H1 (cell line): Measurements from ENCODE around the gene RUNX1. TPM values are rescaled to one million over a fixed set of nuclear protein-coding genes. Genes with fewer than 3 reads are reported as not detected.

Experiments used
- CTCF ChIA-PET: fragments of 300-600 bp; sonication (Branson Sonifier 250); formaldehyde crosslinking; loops from one replicate; lab custom pipeline; 2021; ENCODE audit not compliant: partially characterized antibody; lab: Charles Lee
- POLR2A ChIA-PET: fragments of 300-600 bp; sonication (Branson Sonifier 250); formaldehyde crosslinking; loops from one replicate; lab custom pipeline; 2021; ENCODE audit warnings: inconsistent platforms; ENCODE audit not compliant: partially characterized antibody; lab: Charles Lee
- DNase-seq, 2 experiments: peaks; one replicate each; pipeline versions ENCODE4 v3.0.0 to v3.0.0-alpha.2; 2010 to 2022; ENCODE audit warnings: low spot score in 2 of 2, low read depth in 1 of 2, mixed read lengths in 1 of 2
- FAIRE-seq: peaks from 2 replicates; lab custom pipeline; 2011; peaks lifted over from hg19 to GRCh38; lab: Jason Lieb, UNC
- H2AFZ ChIP-seq: 2 replicates; pipeline ENCODE4 v1.8.1; 2012; ENCODE audit warnings: low read length, inconsistent platforms
- H2AK5ac ChIP-seq: 2 replicates; pipeline ENCODE4 v1.6.1; 2013; ENCODE audit warnings: low read depth, low read length
- H2BK120ac ChIP-seq: replicated peaks from 2 replicates; pipeline ENCODE3; 2013; ENCODE audit warnings: low read depth, low read length, inconsistent platforms
- H2BK12ac ChIP-seq: 2 replicates; pipeline ENCODE4 v1.6.1; 2013; ENCODE audit warnings: low read depth, low read length
- H2BK15ac ChIP-seq: 2 replicates; pipeline ENCODE4 v1.6.1; 2013; ENCODE audit warnings: low read length
- H2BK20ac ChIP-seq: 2 replicates; pipeline ENCODE4 v1.6.1; 2013; ENCODE audit warnings: low read length
- H2BK5ac ChIP-seq: 2 replicates; pipeline ENCODE4 v1.6.1; 2013; ENCODE audit warnings: low read depth, low read length
- H3K14ac ChIP-seq: 2 replicates; pipeline ENCODE4 v1.6.1; 2013; ENCODE audit warnings: inconsistent platforms; ENCODE audit not compliant: insufficient read length
- H3K18ac ChIP-seq: 2 replicates; pipeline ENCODE4 v1.6.1; 2013; ENCODE audit warnings: low read length; ENCODE audit errors: extremely low read depth
- H3K23ac ChIP-seq: 2 replicates; pipeline ENCODE4 v1.6.1; 2013; ENCODE audit warnings: inconsistent platforms; ENCODE audit not compliant: insufficient read length
- H3K23me2 ChIP-seq: 2 replicates; pipeline ENCODE4 v1.6.1; 2013; ENCODE audit warnings: low read depth, low read length
- H3K27ac ChIP-seq: 2 replicates; pipeline ENCODE4 v1.6.1; 2011; ENCODE audit warnings: low read depth, low read length, inconsistent platforms
- H3K27me3 ChIP-seq, 4 experiments: replicated peaks in 1 of 4; 1 replicate in 1 of 4; 2 replicates in 3 of 4; pipeline versions ENCODE4 v1.6.1 to v1.8.1; 2011 to 2013; ENCODE audit warnings: low read length in 3 of 4, mild to moderate bottlenecking in 3 of 4, inconsistent platforms in 2 of 4, mixed read lengths in 2 of 4, moderate library complexity in 1 of 4; ENCODE audit not compliant: control insufficient read depth in 3 of 4, insufficient read depth in 3 of 4; ENCODE audit errors: extremely low read depth in 1 of 4
- H3K36me3 ChIP-seq, 4 experiments: 2 replicates each; pipeline versions ENCODE4 v1.6.1 to v1.8.1; 2011 to 2013; ENCODE audit warnings: mild to moderate bottlenecking in 4 of 4, low read length in 3 of 4, moderate library complexity in 2 of 4, control low read depth in 1 of 4, inconsistent platforms in 1 of 4; ENCODE audit not compliant: insufficient read depth in 4 of 4, control insufficient read depth in 2 of 4
- H3K4ac ChIP-seq: replicated peaks from 2 replicates; pipeline ENCODE3; 2013; ENCODE audit warnings: low read length, low read depth, mixed read lengths, inconsistent platforms; ENCODE audit not compliant: insufficient read length
- H3K4me1 ChIP-seq, 4 experiments: replicated peaks in 1 of 4; 1 replicate in 1 of 4; 2 replicates in 3 of 4; pipeline versions ENCODE4 v1.6.1 to v1.8.1; 2011 to 2013; ENCODE audit warnings: low read length in 3 of 4, inconsistent platforms in 2 of 4, mixed read lengths in 1 of 4; ENCODE audit not compliant: insufficient read depth in 4 of 4, control insufficient read depth in 3 of 4
- H3K4me2 ChIP-seq, 2 experiments: 2 replicates each; pipeline versions ENCODE4 v1.6.1 to v1.8.1; 2011 to 2013; ENCODE audit warnings: low read depth in 2 of 2, low read length in 2 of 2, control low read depth in 1 of 2, inconsistent platforms in 1 of 2, mild to moderate bottlenecking in 1 of 2; ENCODE audit not compliant: insufficient read depth in 1 of 2
- H3K4me3 ChIP-seq, 4 experiments: fragments of 200-600, 300-600 bp in 1 of 4; sonication (generic), shearing (Covaris generic), sonication (Bioruptor Twin) in 1 of 4; 2 replicates each; pipeline versions ENCODE4 v1.5.1 to v1.8.1; 2011 to 2016; ENCODE audit warnings: low read length in 4 of 4, low read depth in 3 of 4, control low read depth in 2 of 4, inconsistent platforms in 2 of 4, mild to moderate bottlenecking in 2 of 4, mixed read lengths in 1 of 4, moderate library complexity in 1 of 4; ENCODE audit not compliant: insufficient read depth in 2 of 4; ENCODE audit errors: extremely low read depth in 1 of 4
- H3K56ac ChIP-seq: replicated peaks from 2 replicates; pipeline ENCODE3; 2013; ENCODE audit warnings: low read depth, mild to moderate bottlenecking, mixed read lengths, low read length, inconsistent platforms; ENCODE audit not compliant: insufficient read length
- H3K79me1 ChIP-seq: 2 replicates; pipeline ENCODE4 v1.6.1; 2013; ENCODE audit warnings: low read depth, low read length, control low read depth
- H3K79me2 ChIP-seq, 2 experiments: 2 replicates each; pipeline versions ENCODE4 v1.6.1 to v1.8.1; 2012 to 2013; ENCODE audit warnings: low read length in 2 of 2, mild to moderate bottlenecking in 2 of 2, inconsistent platforms in 1 of 2; ENCODE audit not compliant: insufficient read depth in 2 of 2, control insufficient read depth in 1 of 2
- H3K9ac ChIP-seq, 4 experiments: replicated peaks in 1 of 4; 1 replicate in 1 of 4; 2 replicates in 3 of 4; pipeline versions ENCODE4 v1.6.1 to v1.8.1; 2011 to 2013; ENCODE audit warnings: low read depth in 3 of 4, low read length in 3 of 4, control low read depth in 2 of 4, mild to moderate bottlenecking in 2 of 4, moderate library complexity in 2 of 4, inconsistent platforms in 1 of 4; ENCODE audit errors: extremely low read depth in 1 of 4
- H3K9me3 ChIP-seq, 2 experiments: 2 replicates each; pipeline versions ENCODE4 v1.6.1 to v1.8.1; 2012 to 2013; ENCODE audit warnings: mild to moderate bottlenecking in 2 of 2, moderate library complexity in 2 of 2, control low read depth in 1 of 2, inconsistent platforms in 1 of 2, low read depth in 1 of 2, low read length in 1 of 2, mixed read lengths in 1 of 2; ENCODE audit not compliant: insufficient read depth in 2 of 2
- H4K20me1 ChIP-seq, 2 experiments: replicated peaks in 1 of 2; 2 replicates each; pipeline versions ENCODE3 to v1.8.1; 2011 to 2013; ENCODE audit warnings: inconsistent platforms in 2 of 2, low read length in 2 of 2, mild to moderate bottlenecking in 1 of 2; ENCODE audit not compliant: insufficient read depth in 2 of 2, control insufficient read depth in 1 of 2
- H4K5ac ChIP-seq: 2 replicates; pipeline ENCODE4 v1.6.1; 2013; ENCODE audit warnings: low read length, low read depth, mixed read lengths, inconsistent platforms; ENCODE audit not compliant: insufficient read length
- H4K8ac ChIP-seq: 2 replicates; pipeline ENCODE4 v1.8.0; 2013; ENCODE audit warnings: mild to moderate bottlenecking, moderate library complexity, low read length, inconsistent platforms; ENCODE audit not compliant: insufficient read depth; ENCODE audit errors: extremely low read depth
- H4K91ac ChIP-seq: replicated peaks from 2 replicates; pipeline ENCODE3; 2013; ENCODE audit warnings: low read length, mixed read lengths, inconsistent platforms; ENCODE audit not compliant: insufficient read length
- GTF2F1 ChIP-seq: IDR thresholded peaks from 2 replicates; pipeline ENCODE4 v1.6.1; 2012; ENCODE audit warnings: low read depth, low read length, improper control_type of control experiment, borderline replicate concordance
- JUN ChIP-seq: IDR thresholded peaks from 2 replicates; pipeline ENCODE4 v1.6.1; 2011; ENCODE audit warnings: low read depth, mild to moderate bottlenecking, improper control_type of control experiment, low read length
- KDM4A ChIP-seq: IDR thresholded peaks from one replicate; pipeline ENCODE4 v1.7.1; 2012; ENCODE audit warnings: low read depth, mild to moderate bottlenecking, moderate library complexity, low read length, inconsistent platforms; ENCODE audit not compliant: severe bottlenecking
- KDM5A ChIP-seq: fragments of 200-600 bp; IDR thresholded peaks from 2 replicates; pipeline ENCODE4 v1.7.1; 2012; ENCODE audit warnings: mild to moderate bottlenecking, low read length, inconsistent platforms, mixed read lengths
- RBBP5 ChIP-seq: IDR thresholded peaks from 2 replicates; pipeline ENCODE4 v1.7.1; 2012; ENCODE audit warnings: low read depth, mild to moderate bottlenecking, inconsistent platforms, low read length, moderate library complexity, borderline replicate concordance
- RNF2 ChIP-seq: fragments of 200-900, 300-1000 bp; sonication (generic); IDR thresholded peaks from 2 replicates; pipeline ENCODE4 v1.7.1; 2016; ENCODE audit warnings: borderline replicate concordance, low read depth, mild to moderate bottlenecking, antibody characterized with exemption, low read length; ENCODE audit not compliant: poor library complexity, severe bottlenecking; ENCODE audit errors: missing control alignments
- SIRT6 ChIP-seq: IDR thresholded peaks from one replicate; pipeline ENCODE4 v1.7.1; 2012; ENCODE audit warnings: low read length, inconsistent platforms
- TAF1 ChIP-seq: IDR thresholded peaks from 2 replicates; pipeline ENCODE4 v1.6.1; 2011; ENCODE audit warnings: mild to moderate bottlenecking, low read depth, low read length
- TBP ChIP-seq: IDR thresholded peaks from 2 replicates; pipeline ENCODE4 v1.6.1; 2011; ENCODE audit warnings: low read depth, low read length, improper control_type of control experiment
- TCF12 ChIP-seq: IDR thresholded peaks from 2 replicates; pipeline ENCODE4 v1.6.1; 2011; ENCODE audit warnings: low read depth, mild to moderate bottlenecking, low read length
- WGBS, 2 experiments: shearing (Covaris generic) in 1 of 2; methylation state at CpG; one replicate each; pipeline versions ENCODE4 v1.1.6 to v1.1.7; 2013 to 2015; ENCODE audit warnings: low lambda C conversion rate in 2 of 2, mixed read lengths in 2 of 2, inconsistent platforms in 1 of 2, low coverage in 1 of 2, missing lambda C conversion rate in 1 of 2; ENCODE audit not compliant: insufficient replicate concordance in 2 of 2, insufficient coverage in 1 of 2, insufficient read length in 1 of 2; ENCODE audit errors: extremely low coverage in 1 of 2, missing lambda C conversion rate in 1 of 2; 5-methylcytosine and 5-hydroxymethylcytosine counted together
- polyA plus RNA-seq, 7 experiments: library from polyadenylated mRNA; depleted of rRNA in 3 of 7; stranded (reverse) in 5 of 7; unstranded in 2 of 7; fragments of >200 nt in 5 of 7; fragments of 200-250 nt in 2 of 7; gene quantifications; 1 replicate in 5 of 7; 2 replicates in 1 of 7; 4 replicates in 1 of 7; pipeline versions ENCODE4 v1.2.1 to v1.2.3, GENCODE V29; 2011 to 2013; ENCODE audit warnings: missing spikeins in 2 of 7, mixed read lengths in 2 of 7
- total RNA-seq: library from RNA; stranded (reverse); fragmentation: NEBNext Ultra II Directional; extraction: Animal tissue kit (Norgen Biotek cat#: 25700); gene quantifications from 2 replicates; pipeline ENCODE4 v1.2.1, GENCODE V29; 2021
- TF ChIP-seq, protein P1 (sequence below): IDR thresholded peaks from 2 replicates; pipeline ENCODE4 v1.6.1; 2012; ENCODE audit warnings: inconsistent platforms
- TF ChIP-seq, protein P2 (sequence below), 3 experiments: IDR thresholded peaks; 1 replicate in 2 of 3; 2 replicates in 1 of 3; pipeline versions ENCODE4 v1.5.1 to v1.6.1; 2011; ENCODE audit warnings: low read length in 3 of 3, mild to moderate bottlenecking in 3 of 3, inconsistent platforms in 2 of 3, low read depth in 1 of 3, moderate library complexity in 1 of 3; ENCODE audit not compliant: insufficient read depth in 1 of 3; ENCODE audit errors: control extremely low read depth in 1 of 3

The RUNX1 gene
- total and polyA plus RNA-seq, 2 of the 8 experiments (the other 6 are each of a cell fraction or from before 2014, with no cell fraction given) = 0.20 to 0.60 TPM

DNA sequence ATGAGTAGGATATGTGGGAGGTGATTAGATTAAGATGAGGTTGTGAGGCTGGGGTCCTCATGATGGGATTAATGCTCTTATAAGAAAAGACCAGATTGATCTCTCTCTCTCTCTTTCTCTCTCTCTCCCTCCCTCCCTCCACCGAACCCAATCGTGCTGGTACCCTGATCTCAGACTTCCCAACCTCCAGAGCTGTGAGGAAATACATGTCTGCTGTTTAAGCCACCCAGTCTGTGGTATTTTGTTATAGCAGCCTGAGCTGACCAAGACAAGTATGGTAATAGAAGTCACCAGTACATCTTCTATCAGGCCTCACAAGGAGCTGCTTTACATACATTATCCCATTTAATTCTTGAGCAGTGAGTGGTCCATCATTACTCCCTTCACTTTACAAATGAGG lies 149.8 kb downstream of the RUNX1 start:
- FAIRE-seq (no peak), DNase-seq (no peak)
- Histone ChIP-seq H2BK12ac (no peak overlapping the region), H2BK5ac (no peak overlapping the region), H3K14ac (no peak overlapping the region), H2BK120ac (no peak overlapping the region), H2AFZ (no peak overlapping the region), H3K9me3 (no peaks in the 10 kb centered on the region), H3K56ac (no peak overlapping the region), H3K27me3 (peaks cover 0 to 3% (median 0%) of the 10 kb centered on the region in 4 experiments; a peak in 1 of 7 replicates), H3K4me1 (no peaks in the 10 kb centered on the region), H3K23ac (no peak overlapping the region), H3K36me3 (no peaks in the 10 kb centered on the region), H3K23me2 (no peaks in the 10 kb centered on the region; the same call in 1 of the 2 replicates), H2BK15ac (no peak overlapping the region), H4K91ac (no peak overlapping the region), H3K4me3 (no peak overlapping the region), H3K79me1 (no peaks in the 10 kb centered on the region), H3K18ac (no peak overlapping the region), H4K8ac (no peak overlapping the region), H4K5ac (no peak overlapping the region), H3K27ac (no peak overlapping the region), H3K4ac (no peak overlapping the region), H3K79me2 (no peaks in the 10 kb centered on the region), H3K9ac (no peak overlapping the region), H2BK20ac (no peak overlapping the region), H3K4me2 (no peak overlapping the region), H2AK5ac (no peak overlapping the region), H4K20me1 (no peaks in the 10 kb centered on the region)
- WGBS, 2 experiments = 100% methylated on average over 2 of the region's 2 CpGs; no CpG with 5 or more reads in 1 of the 2 experiments
- ChIA-PET POLR2A (no interaction called here), CTCF (interaction anchor here (0.7 to 1.0 kb wide), 4 partner anchors 12 to 357 kb away, joined by 3 read pairs; no protein-coding TSS in a partner anchor)
- TF ChIP-seq, protein P1, sequence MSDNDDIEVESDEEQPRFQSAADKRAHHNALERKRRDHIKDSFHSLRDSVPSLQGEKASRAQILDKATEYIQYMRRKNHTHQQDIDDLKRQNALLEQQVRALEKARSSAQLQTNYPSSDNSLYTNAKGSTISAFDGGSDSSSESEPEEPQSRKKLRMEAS = no peak
- no peak for TF ChIP-seq TAF1
- TF ChIP-seq TCF12 = no peak
- TF ChIP-seq TBP = no peak
- no peak for TF ChIP-seq RNF2
- no peak for TF ChIP-seq GTF2F1
- no peak for TF ChIP-seq KDM5A
- no peak for TF ChIP-seq RBBP5
- no peak for TF ChIP-seq KDM4A
- no peak for TF ChIP-seq JUN
- TF ChIP-seq, protein P2, sequence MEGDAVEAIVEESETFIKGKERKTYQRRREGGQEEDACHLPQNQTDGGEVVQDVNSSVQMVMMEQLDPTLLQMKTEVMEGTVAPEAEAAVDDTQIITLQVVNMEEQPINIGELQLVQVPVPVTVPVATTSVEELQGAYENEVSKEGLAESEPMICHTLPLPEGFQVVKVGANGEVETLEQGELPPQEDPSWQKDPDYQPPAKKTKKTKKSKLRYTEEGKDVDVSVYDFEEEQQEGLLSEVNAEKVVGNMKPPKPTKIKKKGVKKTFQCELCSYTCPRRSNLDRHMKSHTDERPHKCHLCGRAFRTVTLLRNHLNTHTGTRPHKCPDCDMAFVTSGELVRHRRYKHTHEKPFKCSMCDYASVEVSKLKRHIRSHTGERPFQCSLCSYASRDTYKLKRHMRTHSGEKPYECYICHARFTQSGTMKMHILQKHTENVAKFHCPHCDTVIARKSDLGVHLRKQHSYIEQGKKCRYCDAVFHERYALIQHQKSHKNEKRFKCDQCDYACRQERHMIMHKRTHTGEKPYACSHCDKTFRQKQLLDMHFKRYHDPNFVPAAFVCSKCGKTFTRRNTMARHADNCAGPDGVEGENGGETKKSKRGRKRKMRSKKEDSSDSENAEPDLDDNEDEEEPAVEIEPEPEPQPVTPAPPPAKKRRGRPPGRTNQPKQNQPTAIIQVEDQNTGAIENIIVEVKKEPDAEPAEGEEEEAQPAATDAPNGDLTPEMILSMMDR (IDR thresholded peaks at IDR 0.05; ENCODE audit: control extremely low read depth in 1 of 3, insufficient read depth in 1 of 3, low read depth in 1 of 3, low read length in 3 of 3) = no peak
- TF ChIP-seq SIRT6 = no peak
